Uterus (tissue), 2 donors: Measurements from ENCODE around the gene PSMC3.

ENCODE experiments used
- POLR2A ChIP-seq, 2 donors: fragments of 450-650 bp; IDR thresholded peaks; one replicate each; pipeline ENCODE4 v1.6.1; 2016; ENCODE audit warnings: antibody characterized with exemption in 2 of 2, mild to moderate bottlenecking in 1 of 2, moderate library complexity in 1 of 2
- TF ChIP-seq, protein P1 (sequence below), 4 experiments: fragments of 200-600 bp in 2 of 4; fragments of 450-650 bp in 2 of 4; sonication (generic) in 2 of 4; IDR thresholded peaks; one replicate each; pipeline ENCODE4 v1.5.1; 2016 to 2019; ENCODE audit warnings: antibody characterized with exemption in 4 of 4, mild to moderate bottlenecking in 2 of 4, moderate library complexity in 1 of 4

DNA sequence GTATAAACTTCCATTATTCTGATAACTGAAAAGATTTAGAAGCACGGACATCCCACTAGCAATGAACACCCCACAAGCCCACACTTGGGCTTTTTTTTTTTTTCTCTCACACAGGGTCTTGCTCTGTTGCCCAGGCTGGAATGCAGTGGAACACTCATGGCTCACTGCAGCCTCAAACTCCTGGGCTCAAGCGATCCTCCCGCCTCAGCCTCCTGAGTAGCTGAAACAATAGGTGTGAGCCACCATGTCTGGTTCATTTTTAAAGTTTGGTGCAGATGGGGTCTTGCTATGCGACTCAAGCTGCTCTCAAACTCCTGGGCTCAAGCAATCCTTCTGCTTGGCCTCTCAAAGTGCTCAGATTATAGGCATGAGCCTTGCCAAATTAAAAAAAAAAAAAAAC, 19.6 kb upstream of the PSMC3 start:
- TF ChIP-seq, protein P1, sequence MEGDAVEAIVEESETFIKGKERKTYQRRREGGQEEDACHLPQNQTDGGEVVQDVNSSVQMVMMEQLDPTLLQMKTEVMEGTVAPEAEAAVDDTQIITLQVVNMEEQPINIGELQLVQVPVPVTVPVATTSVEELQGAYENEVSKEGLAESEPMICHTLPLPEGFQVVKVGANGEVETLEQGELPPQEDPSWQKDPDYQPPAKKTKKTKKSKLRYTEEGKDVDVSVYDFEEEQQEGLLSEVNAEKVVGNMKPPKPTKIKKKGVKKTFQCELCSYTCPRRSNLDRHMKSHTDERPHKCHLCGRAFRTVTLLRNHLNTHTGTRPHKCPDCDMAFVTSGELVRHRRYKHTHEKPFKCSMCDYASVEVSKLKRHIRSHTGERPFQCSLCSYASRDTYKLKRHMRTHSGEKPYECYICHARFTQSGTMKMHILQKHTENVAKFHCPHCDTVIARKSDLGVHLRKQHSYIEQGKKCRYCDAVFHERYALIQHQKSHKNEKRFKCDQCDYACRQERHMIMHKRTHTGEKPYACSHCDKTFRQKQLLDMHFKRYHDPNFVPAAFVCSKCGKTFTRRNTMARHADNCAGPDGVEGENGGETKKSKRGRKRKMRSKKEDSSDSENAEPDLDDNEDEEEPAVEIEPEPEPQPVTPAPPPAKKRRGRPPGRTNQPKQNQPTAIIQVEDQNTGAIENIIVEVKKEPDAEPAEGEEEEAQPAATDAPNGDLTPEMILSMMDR (IDR thresholded peaks at IDR 0.05) = no peak
- no peak for TF ChIP-seq POLR2A (IDR thresholded peaks at IDR 0.05)
